ENCODE results near the gene PAX5.

GRCh38 chr9:36995927-36996705 is 38.0 kb downstream of the PAX5 start:
- TF ChIP-seq, protein P1, sequence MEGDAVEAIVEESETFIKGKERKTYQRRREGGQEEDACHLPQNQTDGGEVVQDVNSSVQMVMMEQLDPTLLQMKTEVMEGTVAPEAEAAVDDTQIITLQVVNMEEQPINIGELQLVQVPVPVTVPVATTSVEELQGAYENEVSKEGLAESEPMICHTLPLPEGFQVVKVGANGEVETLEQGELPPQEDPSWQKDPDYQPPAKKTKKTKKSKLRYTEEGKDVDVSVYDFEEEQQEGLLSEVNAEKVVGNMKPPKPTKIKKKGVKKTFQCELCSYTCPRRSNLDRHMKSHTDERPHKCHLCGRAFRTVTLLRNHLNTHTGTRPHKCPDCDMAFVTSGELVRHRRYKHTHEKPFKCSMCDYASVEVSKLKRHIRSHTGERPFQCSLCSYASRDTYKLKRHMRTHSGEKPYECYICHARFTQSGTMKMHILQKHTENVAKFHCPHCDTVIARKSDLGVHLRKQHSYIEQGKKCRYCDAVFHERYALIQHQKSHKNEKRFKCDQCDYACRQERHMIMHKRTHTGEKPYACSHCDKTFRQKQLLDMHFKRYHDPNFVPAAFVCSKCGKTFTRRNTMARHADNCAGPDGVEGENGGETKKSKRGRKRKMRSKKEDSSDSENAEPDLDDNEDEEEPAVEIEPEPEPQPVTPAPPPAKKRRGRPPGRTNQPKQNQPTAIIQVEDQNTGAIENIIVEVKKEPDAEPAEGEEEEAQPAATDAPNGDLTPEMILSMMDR (IDR thresholded peaks at IDR 0.05): no peak
- TF ChIP-seq POLR2A (IDR thresholded peaks at IDR 0.05): no peak

Data from breast epithelium (tissue), 3 donors.